ENCODE data around the gene HSF4.

Gene HSF4

DNA sequence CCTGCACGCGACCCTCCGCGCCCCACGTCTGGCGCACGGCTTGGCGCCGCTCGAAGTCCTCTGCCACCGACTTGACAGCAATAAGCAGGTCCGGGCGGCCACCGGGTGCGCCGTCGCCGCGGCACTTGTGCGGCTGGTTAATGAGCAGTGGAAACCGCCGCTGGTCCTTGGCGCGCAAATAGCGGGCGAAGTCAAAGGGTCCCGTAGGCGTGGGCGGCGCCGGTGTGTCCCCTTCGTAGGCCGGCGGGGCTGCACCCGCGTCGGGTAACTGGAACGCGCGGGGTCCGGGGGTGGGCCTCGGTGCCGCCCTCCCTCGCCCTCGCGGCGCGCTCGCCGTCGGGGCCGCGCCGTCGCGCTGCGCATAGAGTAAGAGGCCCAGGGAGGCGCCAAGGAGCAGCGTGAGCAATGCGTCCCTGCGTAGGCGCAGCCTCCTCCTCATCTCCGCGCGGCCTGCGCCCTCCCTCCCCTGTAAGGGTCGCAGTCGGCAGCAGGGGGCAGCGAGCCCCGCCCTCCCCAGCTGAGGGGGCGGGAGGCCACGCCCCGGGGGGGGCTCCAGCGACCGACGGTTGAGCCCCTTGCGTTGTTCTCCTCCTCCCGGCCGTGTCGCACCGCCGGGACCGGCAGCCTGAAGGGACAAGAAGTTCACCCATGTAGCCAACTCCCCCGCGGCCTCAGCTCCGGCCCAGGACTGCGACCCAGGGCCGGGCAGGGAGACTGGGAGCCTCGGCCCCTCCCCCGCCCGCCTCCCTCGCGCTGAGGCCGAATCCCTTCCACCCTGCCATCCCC is 14.3 kb upstream of the HSF4 start:
- DNase-seq = peak; percentile 40

DNA sequence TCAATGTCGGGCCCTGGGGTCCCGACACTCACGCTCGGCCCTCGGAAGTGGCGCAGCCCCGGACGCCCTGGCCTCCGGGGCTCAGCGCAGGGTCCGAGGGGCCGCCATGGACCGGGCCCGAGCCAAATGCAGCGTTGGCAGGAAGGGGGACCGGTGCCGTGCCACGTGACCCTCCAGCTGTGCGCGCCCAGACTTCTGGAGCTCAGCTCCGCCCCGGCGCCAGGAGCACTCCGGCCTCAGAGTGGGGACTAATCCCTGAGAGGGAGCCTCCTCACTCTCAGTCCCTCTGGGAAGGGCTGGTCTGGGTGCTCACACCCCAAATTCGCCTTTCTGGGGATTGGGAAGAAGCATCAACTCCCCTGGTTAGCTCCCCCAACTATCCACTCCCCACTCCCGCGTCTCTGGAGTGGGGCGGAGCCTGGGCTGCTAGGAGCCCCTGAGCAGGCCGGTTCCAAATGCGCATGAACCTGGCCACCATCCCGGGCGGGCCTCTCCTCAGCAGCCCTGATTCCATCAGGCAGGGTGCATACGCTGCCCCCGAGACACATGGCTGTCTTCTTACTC is 13.6 kb upstream of the HSF4 start, which contains the start of gene B3GNT9:
Gene B3GNT9 (minus strand): TSS at position 166 of the 564 bp plus-strand sequence. CDS start 513 bp downstream, outside the sequence.
- DNase-seq = peak; percentile 29

DNA sequence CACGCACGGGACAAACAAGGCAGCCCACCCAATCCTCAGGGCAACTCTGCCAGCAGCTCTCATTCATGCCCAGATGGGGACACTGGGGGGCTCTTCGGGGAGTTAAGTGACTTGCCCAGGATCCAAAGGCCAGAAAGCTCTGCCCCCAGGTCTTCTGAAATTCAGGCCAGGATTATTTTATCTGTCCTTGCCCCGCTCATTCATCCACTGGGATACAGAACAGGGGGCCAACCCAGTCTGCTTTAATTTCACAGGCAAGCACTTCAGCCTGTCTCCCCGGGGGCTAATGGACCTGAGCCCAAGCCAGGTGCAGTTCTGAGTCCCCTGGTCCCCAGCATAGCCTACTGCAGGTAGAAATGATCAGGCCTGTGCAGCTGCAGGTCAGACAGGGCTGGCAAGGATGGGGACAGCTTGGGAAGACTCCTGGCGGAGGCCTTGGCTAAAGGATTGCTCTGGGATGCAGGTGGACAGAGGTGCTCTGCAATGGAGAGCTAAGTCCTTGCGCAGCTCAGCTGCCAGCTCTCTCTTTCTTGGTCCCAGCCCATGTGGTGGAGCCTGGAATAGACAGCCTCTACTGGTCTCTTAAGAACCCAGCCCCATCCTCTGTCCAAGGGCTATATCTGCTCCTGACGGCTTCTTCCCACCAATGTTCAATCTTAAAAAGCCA is 13.0 kb upstream of the HSF4 start:
- no peak for DNase-seq

DNA sequence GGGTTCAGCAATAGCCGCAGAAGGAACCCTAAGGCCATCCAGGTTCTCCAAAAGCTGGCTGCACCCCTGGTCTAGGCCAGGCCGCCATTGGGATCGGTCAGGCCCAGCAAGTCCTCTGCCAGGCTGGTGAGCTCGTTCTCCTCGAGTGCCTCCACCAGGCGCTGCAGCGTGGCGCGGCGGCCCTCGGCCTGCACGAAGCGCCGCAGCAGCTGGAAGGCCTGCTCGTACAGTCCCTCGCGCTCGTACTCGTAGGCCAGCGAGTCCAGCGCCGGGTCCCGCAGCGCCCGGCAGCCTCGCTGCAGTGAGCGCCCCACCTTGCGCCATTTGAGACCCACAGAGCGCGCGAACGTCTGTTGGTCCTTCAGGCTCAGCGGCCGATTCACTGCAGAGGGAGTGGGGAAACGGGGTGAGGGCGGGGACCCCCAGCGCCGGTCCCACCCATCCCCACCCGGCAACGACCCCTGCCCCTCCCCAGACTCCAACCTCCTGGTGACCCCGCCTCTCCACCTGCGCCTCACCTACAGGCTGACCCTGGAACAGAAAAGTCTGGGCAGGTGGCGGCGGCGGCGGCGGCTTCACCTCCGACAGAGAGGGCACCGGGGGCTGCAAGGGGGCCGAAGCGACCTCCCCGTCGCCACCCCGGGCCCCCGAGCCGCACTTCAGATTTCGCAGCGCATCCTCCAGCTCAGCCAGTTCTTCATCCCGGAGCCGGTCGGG is 9.8 kb upstream of the HSF4 start:
- DNase-seq = no peak

DNA sequence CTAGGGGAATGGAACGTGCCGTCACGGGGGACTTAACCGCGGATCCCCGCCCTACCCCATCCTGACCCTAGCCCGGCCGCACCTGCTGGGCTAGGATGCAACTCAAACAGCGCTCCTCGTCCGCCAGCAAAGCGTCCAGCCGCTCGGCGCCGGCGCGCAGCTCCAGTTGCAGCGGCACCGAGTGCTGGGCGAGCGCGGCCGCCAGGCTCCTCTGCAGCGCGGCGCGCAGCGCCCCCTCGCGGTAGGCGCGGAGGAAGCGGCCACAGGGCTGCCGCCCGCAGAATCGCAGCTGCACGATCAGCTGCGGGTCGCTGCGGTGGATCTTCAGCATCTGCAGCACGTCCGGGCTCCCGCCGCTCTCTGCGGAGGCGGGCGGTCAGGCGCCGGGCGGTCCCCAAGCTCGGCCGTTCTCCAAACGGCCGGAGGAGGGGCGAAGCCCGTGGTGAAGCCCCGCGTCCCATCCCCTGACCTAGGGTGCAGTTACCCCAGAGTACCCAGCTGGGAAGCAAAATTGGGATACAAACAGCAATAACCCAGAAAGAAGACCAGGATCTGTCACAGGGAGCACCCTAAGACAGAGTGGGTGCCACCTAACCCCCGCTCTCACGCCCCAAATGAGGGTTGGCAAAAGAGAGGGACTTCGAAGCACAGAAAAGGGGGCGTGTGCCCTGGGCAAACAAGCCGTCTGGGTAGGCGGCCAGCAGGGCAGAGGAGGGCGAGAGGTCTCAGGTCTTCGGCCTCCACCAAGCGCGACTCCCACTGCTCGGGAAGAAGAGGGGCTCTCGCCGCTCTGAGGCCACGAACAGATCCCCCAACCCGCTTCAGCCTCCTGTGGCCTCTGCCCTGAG is 9.0 kb upstream of the HSF4 start:
- DNase-seq = peak; percentile 73

DNA sequence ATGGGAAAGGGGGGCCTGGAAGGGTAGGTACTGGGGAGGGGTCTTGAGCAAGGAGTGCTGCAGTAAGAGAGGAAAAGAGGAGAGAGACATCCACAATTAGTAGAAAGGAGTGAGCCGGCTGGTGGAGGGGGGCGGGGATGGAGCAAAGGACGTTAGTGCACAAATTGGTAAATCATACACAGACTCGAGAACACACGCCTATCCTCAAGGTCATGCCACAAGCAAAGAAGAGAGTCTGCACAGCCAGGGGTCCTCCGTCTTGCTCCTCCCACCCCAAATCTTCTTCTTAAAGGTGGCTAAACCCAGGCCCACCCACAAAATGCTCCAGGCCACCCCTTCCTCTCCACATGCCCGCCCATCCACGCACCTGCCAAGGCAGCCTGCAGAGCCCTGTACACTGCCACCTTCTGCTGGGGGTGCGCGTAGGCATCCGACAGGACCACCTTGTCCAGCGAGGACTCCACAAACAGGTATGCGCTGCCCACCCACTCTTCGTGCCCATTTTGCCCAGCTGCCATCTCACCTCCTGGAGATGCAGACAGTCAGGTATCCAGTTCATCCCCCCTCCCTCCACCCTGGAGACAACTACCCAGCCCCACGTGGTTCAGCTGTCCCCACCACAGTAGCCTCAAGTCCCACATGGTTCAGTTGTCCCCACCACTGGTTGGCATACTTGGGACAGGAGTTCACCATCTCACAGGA is 8.3 kb upstream of the HSF4 start:
- no peak for DNase-seq

DNA sequence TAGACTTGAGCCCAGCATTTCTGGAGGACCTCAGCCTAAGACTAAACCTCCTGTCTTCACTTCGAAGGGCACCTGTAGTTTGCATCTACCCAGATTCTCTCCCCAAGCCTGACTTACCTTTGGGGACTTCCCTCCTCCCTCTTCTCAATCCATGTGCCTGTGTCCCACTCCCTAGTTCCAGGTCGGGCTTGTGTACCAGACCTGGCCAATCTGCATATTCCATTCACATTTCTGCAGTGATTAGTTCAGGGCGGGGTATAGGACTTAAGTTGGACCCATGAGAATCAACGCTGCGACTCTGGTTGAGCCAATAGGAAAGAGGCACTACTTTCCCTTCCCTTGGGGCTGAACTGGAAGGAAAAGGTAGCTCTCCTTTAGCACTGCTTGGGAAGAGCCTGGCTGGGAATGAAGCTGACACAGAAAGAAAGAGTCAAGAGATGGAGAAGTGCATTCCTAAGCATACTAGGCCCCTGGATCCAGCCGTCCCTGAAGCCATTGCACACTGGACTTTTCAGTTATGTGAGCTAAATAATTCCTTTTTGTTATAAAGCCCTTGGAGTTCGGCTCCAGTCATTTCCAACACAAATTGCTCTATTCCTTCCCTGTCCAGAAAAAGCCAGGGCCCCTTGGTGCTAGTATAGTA is 7.3 kb upstream of the HSF4 start:
- DNase-seq = no peak

DNA sequence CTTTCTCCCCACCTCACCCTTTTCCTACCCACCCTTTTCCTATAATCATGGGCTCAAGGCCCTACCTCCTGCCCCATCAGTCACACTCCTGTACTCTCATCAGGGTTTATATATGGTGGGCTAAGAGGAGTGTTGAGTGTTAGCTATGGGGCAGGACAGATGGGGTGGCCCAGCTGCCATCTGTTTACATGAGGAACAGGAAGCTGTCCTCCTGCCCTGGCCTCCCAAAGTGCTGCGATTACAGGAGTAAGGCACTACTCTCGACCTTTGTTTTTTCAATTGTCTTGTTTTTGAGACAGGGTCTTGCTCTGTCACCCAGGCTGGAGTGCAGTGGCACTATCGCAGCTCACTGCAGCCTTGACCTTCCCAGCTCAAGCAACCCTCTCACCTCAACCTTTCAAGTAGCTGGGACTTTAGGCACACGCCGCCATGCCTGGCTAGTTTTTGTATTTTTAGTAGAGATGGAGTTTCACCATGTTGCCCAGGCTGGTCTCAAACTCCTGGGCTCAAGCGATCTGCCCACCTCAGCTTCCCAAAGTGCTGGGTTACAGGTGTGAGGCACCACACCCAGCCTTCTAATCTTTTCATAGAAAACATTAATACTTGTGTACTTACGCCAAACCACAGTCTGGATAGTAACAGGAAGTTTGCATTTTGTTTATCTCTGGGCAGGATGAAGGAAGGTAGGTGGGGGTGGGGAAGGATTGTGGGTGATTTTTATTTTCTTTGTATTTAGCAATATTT is 6.5 kb upstream of the HSF4 start:
- no peak for DNase-seq

DNA sequence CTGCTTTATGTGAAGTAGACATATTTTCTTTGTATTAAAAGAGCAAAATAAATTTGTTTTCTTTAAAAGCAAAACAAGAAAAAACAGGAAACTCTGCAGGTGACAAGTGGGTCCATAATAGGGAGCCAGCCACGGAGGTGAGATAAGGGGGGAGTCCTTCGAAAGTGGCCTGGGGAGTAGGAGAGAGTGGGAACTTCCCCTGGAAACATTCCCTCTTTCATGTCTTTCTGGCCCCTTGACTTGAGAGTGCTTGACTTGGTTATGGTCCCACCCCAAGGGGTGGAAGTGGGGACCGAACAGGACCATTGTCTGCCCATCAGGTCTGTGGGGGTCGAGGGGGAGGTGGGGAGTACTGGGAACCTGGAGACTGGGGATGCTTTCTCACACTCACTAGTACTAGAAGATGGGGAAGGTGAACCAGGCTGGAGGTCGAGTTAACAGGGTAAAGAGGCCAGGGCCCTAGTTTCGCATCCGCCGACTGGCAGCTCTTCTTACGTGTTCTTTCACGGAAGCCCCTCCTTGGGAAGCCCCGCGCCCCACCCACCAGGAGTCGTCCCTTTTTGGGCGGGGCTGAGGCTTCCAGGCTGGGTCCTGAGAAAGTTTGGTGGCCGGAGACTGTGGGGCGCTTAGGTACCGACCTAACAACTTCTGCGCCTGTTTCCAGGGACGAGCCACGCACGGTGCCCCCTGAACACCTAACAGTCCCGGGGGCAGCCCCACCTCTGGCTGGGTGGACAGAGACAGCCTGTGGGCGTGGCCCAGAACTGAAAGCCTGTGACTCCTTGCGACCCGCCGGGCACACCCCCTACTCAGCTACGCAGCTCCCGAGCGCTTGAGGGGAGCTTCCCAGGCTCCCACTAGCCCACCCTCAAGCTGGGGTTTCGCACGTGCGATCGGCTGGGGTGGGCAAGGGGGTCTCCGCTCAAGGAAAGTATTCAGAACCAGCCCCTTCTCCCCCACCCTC is 5.6 kb upstream of the HSF4 start:
- DNase-seq = peak; percentile 80

DNA sequence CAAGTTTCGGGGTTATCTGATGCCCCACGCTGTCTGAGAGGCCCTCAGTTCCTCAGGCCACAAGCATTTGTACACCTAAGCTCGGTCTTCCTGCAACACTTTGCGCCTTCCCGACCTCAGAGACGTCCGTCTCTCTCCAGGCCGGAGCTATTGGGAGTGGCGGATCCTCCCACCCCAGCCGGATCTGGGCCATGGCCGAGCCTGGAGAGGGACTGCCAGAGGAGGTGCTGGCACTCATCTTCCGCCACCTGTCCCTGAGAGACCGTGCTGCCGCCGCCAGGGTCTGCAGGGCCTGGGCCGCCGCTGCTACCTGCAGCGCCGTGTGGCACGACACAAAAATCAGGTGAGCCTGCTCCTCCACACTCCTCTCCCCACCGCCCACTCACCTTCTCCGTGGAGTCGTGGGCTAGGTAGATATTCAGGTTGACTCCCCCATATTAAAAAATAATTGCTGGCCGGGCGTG is 2.9 kb upstream of the HSF4 start:
- no peak for DNase-seq

DNA sequence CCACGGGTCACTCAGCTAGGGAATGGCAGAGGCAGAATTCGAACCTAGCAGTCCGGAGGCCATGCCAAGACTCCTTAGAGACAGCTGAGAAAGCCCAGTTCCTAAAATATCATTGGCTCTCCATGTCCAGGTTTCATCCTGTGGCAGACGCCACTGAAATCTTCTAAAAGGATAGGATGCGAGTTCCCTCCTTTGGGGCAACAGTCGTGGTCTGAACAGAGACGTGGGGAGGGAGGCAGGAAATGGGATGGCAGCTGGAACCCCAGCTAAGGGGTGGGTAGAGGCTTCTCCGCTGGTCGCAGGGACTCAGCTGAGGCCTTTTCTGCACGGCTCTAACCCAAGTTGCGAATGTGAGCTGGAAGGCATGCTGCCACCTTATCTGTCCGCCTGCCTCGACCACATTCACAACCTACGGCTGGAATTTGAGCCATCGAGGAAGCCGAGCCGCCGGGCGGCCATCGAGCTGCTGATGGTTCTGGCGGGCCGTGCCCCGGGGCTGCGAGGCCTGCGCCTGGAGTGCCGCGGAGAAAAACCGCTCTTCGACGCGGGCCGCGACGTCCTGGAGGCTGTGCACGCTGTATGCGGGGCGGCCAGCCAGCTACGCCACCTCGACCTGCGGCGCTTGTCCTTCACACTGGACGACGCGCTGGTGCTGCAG is 1.9 kb upstream of the HSF4 start:
- DNase-seq = no peak

DNA sequence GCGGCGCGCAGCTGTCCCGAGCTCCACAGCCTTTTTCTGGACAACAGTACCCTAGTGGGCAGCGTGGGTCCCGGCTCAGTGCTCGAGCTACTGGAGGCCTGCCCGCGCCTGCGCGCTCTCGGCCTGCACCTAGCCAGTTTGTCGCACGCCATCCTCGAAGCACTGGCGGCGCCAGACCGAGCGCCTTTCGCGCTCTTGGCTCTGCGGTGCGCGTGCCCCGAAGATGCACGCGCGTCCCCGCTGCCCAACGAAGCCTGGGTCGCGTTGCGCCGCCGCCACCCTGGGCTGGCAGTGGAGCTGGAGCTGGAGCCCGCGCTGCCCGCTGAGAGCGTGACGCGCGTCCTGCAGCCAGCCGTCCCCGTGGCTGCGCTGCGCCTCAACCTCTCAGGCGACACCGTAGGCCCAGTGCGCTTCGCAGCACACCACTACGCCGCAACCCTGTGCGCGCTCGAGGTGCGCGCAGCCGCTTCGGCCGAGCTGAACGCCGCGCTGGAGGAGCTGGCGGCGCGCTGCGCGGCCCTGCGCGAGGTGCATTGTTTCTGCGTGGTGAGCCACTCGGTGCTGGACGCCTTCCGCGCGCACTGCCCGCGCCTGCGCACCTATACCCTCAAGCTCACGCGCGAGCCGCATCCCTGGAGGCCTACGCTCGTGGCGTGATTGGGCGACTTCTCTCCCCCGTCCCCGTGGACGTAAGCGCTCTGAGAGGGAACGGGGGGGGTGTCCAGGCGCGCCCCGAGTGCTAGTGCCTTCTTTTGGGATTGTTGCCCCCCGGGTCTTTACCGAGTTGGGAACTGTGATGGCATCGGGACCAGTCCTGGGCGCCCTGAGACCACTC is 1.2 kb upstream of the HSF4 start:
- peak; percentile 44 for DNase-seq

DNA sequence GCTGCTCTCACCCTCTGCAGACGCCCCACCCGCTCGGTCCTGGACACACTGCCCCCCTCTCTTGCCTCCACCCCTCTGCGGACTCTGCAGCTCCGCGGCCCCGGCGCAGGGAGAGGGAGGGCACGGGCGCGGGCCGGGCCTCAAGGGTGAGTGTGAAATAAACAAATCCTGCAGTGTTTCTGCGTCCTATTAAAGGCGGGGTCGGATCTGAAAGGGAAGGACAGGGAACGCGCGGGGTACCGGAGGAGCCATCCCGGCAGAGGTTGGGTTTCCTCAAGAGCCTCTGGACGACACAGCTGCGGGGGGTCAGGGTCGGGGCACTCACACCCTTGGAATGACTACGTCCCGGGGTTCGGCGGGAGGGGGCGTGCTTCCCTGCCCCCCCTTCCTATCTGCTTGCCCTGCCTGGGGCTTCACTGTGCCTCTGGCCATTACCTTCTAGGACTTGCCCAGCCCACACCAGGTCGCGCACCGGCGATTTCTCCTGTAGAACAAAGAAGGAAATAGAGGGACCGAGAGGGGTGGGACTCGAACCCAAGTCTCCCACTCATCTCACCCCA is 466 bp upstream of the HSF4 start:
- no peak for DNase-seq

DNA sequence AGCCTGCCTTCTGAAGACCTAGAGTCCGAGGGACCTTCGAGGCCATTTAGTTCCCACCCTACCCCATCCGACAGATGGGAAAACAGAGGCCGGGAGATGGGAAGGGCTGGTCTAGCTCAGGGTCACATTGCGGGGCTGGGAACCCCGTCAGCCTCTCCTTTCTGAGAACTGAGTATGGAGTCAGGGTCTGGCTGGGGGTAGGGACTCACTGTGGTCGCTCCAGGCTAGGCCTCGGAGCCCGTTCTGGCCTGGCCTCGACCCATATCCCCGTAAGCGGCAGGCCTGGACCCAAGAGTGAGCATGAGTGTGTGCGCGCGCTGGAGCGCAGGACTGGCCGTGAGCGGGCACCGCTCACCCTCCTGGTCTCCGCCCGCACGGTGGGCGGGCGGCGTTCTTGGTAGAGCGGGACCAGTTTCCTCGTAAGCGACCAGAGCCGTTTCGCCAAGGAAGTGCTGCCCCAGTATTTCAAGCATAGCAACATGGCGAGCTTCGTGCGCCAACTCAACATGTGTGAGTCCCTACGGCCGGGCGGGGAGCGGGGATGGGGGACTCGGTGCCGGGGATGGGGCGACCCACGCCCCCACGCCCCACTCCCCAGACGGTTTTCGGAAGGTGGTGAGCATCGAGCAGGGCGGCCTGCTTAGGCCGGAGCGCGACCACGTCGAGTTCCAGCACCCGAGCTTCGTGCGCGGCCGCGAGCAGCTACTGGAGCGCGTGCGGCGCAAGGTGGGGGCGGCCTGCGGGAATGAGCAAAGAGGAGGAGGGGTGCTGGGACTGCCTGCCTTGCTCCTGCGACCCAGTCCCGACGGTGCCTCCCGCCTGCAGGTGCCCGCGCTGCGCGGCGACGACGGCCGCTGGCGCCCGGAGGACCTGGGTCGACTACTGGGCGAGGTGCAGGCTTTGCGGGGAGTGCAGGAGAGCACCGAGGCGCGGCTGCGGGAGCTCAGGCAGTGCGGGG is 855 bp downstream of the HSF4 start:
- DNase-seq = no peak

DNA sequence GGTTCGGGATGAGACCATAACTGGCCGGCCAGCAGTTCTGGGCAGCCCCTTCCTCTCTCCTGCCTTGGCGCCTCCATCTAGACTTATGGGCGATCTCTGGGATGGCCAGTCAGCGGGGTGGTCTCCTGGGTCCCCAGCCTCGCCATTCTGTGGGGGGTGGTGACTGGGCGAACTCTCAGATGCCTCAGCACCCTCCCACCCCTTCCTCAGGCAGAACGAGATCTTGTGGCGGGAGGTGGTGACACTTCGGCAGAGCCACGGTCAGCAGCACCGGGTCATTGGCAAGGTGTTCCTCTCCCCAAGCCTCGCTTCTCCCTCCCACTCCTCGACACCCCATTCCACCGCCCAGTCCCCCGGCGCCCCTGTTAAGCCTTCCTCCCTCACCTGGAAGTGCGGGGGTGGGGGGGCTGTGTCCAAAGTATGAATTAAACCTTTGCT is 1.6 kb downstream of the HSF4 start:
- no peak for DNase-seq

DNA sequence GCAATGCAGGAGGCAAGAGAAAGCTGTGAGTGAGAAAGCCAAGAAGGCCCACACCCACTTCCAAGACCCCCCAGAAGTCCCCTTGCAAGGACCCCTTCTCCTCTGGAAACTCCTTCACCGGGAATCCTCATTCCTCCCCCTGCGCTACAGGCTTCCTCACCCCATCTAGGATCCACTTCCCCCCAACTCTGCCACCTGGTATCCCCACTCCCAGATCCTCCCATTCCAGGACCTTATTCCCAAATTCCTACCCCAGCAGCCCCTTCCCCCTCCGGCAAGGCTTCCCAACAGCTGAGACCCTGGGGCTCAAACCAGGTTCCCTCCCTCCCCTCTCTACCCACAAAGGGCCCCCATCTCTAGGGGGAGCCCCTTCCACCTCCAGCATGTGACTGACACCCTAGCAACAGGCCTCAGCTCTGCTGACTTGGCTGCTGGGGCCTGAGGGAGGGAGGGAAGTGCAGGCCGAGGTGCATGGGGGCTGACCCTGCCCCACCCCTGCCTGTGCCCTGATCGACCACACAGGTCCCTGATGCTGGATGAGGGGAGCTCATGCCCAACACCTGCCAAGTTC is 2.1 kb downstream of the HSF4 start:
- DNase-seq = no peak

All from activated effector memory CD4-positive, alpha-beta T cell treated with Interleukin-2 at 50 U/mL for 16 hours (primary cell).